ENCODE data around the gene XXYLT1. TPM values are rescaled to one million over a fixed set of nuclear protein-coding genes. Genes with fewer than 3 reads are reported as not detected.

Gene XXYLT1
- total RNA-seq, 1 donor from 2014 or later: 42.9 TPM

GRCh38 chr3:195151402-195151801 is 119.6 kb downstream of the XXYLT1 start:
- TF ChIP-seq CTCF (IDR thresholded peaks at IDR 0.05; ENCODE audit: unreplicated experiment): no peak
- H3K27me3 Mint-ChIP-seq (ENCODE audit: low read depth): no peaks in the 10 kb centered on the region
- DNase-seq (ENCODE audit: low spot score in 2 of 2, unreplicated experiment in 2 of 2): no peak
- no peak overlapping the region for H3K27ac Mint-ChIP-seq
- no peaks in the 10 kb centered on the region for H3K9me3 Mint-ChIP-seq
- H3K4me3 Mint-ChIP-seq: no peak overlapping the region
- peaks cover 65% of the 10 kb centered on the region for H3K4me1 Mint-ChIP-seq
- no peaks in the 10 kb centered on the region for H3K36me3 Mint-ChIP-seq

- Mint-ChIP-seq H3K27ac (peak overlapping the region; percentile 77), H3K4me1 (peaks cover 55% of the 10 kb centered on the region), H3K27me3 (ENCODE audit: low read depth) (no peaks in the 10 kb centered on the region), H3K9me3 (no peaks in the 10 kb centered on the region), H3K36me3 (no peaks in the 10 kb centered on the region), H3K4me3 (no peak overlapping the region)
- no peak for DNase-seq (ENCODE audit: low spot score in 2 of 2, unreplicated experiment in 2 of 2)
- TF ChIP-seq CTCF (IDR thresholded peaks at IDR 0.05; ENCODE audit: unreplicated experiment): no peak
Measured at GRCh38 chr3:195150181-195151118, 120.5 kb downstream of the XXYLT1 start.

- Mint-ChIP-seq H3K36me3 (no peaks in the 10 kb centered on the region), H3K27ac (no peak overlapping the region), H3K27me3 (ENCODE audit: low read depth) (no peaks in the 10 kb centered on the region), H3K9me3 (no peaks in the 10 kb centered on the region), H3K4me3 (no peak overlapping the region), H3K4me1 (peaks cover 46% of the 10 kb centered on the region)
- no peak for DNase-seq (ENCODE audit: low spot score in 2 of 2, unreplicated experiment in 2 of 2)
- TF ChIP-seq CTCF (IDR thresholded peaks at IDR 0.05; ENCODE audit: unreplicated experiment): no peak
Measured at GRCh38 chr3:195149292-195150030, 121.5 kb downstream of the XXYLT1 start.

GRCh38 chr3:195148549-195148948 is 122.4 kb downstream of the XXYLT1 start:
- no peaks in the 10 kb centered on the region for H3K36me3 Mint-ChIP-seq
- H3K27ac Mint-ChIP-seq: peak overlapping the region; percentile 3
- H3K4me1 Mint-ChIP-seq: peaks cover 37% of the 10 kb centered on the region
- no peak for TF ChIP-seq CTCF (IDR thresholded peaks at IDR 0.05; ENCODE audit: unreplicated experiment)
- H3K9me3 Mint-ChIP-seq: no peaks in the 10 kb centered on the region
- no peaks in the 10 kb centered on the region for H3K27me3 Mint-ChIP-seq (ENCODE audit: low read depth)
- DNase-seq (ENCODE audit: low spot score in 2 of 2, unreplicated experiment in 2 of 2): no peak
- H3K4me3 Mint-ChIP-seq: no peak overlapping the region

- Mint-ChIP-seq H3K27ac (no peak overlapping the region), H3K9me3 (no peaks in the 10 kb centered on the region), H3K36me3 (peaks cover 3% of the 10 kb centered on the region), H3K4me3 (no peak overlapping the region), H3K4me1 (peaks cover 28% of the 10 kb centered on the region), H3K27me3 (ENCODE audit: low read depth) (no peaks in the 10 kb centered on the region)
- no peak for TF ChIP-seq CTCF (IDR thresholded peaks at IDR 0.05; ENCODE audit: unreplicated experiment)
- DNase-seq (ENCODE audit: low spot score in 2 of 2, unreplicated experiment in 2 of 2): no peak
Measured at GRCh38 chr3:195147649-195148080, 123.3 kb downstream of the XXYLT1 start.
